ENCODE data around the gene BTD. TPM values are rescaled to one million over a fixed set of nuclear protein-coding genes. Genes with fewer than 3 reads are reported as not detected.

The BTD gene
- total and polyA plus RNA-seq, 2 experiments from 2014 or later = 17.8 to 20.0 TPM

DNA sequence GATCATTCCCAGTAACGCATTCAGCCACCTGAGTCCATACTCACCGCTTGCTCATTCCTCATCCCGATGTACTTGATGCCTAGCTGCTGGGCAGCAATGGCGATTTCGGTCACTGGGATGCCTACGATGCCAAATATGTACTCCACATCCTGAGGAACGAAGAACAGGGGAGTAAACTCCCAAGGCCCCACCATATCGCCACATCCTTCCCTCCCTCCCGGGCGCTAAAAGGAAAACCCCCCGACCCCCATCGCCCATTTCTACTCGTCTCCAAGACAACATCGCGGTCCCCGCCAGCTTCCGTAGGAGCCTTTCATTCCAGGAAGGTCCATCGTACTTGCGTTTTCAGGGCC, 523 bp upstream of the BTD start:
- Mint-ChIP-seq H3K9me3 (peaks cover 24% of the 10 kb centered on the region), H3K27ac (peak overlapping the region; percentile 99), H3K27me3 (ENCODE audit: insufficient read depth, low read depth, poor library complexity) (peaks cover 5% of the 10 kb centered on the region), H3K36me3 (ENCODE audit: low read depth) (peaks cover 66% of the 10 kb centered on the region), H3K4me1 (peaks cover 7% of the 10 kb centered on the region), H3K4me3 (peak overlapping the region; percentile 100)
- no peaks in the 10 kb centered on the region for H3K27me3 ChIP-seq (ENCODE audit: insufficient read depth)
- H3K4me1 ChIP-seq (ENCODE audit: insufficient read depth) = no peaks in the 10 kb centered on the region; the same call in 1 of the 2 replicates
- H3K4me3 ChIP-seq = peak overlapping the region; percentile 67
- TF ChIP-seq, protein P1, sequence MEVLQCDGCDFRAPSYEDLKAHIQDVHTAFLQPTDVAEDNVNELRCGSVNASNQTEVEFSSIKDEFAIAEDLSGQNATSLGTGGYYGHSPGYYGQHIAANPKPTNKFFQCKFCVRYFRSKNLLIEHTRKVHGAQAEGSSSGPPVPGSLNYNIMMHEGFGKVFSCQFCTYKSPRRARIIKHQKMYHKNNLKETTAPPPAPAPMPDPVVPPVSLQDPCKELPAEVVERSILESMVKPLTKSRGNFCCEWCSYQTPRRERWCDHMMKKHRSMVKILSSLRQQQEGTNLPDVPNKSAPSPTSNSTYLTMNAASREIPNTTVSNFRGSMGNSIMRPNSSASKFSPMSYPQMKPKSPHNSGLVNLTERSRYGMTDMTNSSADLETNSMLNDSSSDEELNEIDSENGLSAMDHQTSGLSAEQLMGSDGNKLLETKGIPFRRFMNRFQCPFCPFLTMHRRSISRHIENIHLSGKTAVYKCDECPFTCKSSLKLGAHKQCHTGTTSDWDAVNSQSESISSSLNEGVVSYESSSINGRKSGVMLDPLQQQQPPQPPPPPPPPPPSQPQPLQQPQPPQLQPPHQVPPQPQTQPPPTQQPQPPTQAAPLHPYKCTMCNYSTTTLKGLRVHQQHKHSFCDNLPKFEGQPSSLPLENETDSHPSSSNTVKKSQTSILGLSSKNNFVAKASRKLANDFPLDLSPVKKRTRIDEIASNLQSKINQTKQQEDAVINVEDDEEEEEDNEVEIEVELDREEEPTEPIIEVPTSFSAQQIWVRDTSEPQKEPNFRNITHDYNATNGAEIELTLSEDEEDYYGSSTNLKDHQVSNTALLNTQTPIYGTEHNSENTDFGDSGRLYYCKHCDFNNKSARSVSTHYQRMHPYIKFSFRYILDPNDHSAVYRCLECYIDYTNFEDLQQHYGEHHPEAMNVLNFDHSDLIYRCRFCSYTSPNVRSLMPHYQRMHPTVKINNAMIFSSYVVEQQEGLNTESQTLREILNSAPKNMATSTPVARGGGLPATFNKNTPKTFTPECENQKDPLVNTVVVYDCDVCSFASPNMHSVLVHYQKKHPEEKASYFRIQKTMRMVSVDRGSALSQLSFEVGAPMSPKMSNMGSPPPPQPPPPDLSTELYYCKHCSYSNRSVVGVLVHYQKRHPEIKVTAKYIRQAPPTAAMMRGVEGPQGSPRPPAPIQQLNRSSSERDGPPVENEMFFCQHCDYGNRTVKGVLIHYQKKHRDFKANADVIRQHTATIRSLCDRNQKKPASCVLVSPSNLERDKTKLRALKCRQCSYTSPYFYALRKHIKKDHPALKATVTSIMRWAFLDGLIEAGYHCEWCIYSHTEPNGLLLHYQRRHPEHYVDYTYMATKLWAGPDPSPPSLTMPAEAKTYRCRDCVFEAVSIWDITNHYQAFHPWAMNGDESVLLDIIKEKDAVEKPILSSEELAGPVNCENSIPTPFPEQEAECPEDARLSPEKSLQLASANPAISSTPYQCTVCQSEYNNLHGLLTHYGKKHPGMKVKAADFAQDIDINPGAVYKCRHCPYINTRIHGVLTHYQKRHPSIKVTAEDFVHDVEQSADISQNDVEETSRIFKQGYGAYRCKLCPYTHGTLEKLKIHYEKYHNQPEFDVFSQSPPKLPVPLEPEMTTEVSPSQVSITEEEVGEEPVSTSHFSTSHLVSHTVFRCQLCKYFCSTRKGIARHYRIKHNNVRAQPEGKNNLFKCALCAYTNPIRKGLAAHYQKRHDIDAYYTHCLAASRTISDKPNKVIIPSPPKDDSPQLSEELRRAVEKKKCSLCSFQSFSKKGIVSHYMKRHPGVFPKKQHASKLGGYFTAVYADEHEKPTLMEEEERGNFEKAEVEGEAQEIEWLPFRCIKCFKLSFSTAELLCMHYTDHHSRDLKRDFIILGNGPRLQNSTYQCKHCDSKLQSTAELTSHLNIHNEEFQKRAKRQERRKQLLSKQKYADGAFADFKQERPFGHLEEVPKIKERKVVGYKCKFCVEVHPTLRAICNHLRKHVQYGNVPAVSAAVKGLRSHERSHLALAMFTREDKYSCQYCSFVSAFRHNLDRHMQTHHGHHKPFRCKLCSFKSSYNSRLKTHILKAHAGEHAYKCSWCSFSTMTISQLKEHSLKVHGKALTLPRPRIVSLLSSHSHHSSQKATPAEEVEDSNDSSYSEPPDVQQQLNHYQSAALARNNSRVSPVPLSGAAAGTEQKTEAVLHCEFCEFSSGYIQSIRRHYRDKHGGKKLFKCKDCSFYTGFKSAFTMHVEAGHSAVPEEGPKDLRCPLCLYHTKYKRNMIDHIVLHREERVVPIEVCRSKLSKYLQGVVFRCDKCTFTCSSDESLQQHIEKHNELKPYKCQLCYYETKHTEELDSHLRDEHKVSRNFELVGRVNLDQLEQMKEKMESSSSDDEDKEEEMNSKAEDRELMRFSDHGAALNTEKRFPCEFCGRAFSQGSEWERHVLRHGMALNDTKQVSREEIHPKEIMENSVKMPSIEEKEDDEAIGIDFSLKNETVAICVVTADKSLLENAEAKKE (CRISPR knock-in tag; IDR thresholded peaks at IDR 0.05) = no peak
- TF ChIP-seq, protein P2, sequence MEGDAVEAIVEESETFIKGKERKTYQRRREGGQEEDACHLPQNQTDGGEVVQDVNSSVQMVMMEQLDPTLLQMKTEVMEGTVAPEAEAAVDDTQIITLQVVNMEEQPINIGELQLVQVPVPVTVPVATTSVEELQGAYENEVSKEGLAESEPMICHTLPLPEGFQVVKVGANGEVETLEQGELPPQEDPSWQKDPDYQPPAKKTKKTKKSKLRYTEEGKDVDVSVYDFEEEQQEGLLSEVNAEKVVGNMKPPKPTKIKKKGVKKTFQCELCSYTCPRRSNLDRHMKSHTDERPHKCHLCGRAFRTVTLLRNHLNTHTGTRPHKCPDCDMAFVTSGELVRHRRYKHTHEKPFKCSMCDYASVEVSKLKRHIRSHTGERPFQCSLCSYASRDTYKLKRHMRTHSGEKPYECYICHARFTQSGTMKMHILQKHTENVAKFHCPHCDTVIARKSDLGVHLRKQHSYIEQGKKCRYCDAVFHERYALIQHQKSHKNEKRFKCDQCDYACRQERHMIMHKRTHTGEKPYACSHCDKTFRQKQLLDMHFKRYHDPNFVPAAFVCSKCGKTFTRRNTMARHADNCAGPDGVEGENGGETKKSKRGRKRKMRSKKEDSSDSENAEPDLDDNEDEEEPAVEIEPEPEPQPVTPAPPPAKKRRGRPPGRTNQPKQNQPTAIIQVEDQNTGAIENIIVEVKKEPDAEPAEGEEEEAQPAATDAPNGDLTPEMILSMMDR (conservative IDR thresholded peaks at IDR 0.05; ENCODE audit: low read depth in 2 of 2) = no peak
- TF ChIP-seq STAT1 (IDR thresholded peaks at IDR 0.05; ENCODE audit: unreplicated experiment) (no peak), CREB1 (CRISPR knock-in tag; IDR thresholded peaks at IDR 0.05; ENCODE audit: low read depth) (no peak), JUNB (IDR thresholded peaks at IDR 0.05; ENCODE audit: unreplicated experiment) (no peak), EZH2 (IDR thresholded peaks at IDR 0.05; ENCODE audit: low read depth, unreplicated experiment) (no peak), ZNF331 (CRISPR knock-in tag; IDR thresholded peaks at IDR 0.05; ENCODE audit: low read depth) (no peak), NANOG (IDR thresholded peaks at IDR 0.05; ENCODE audit: borderline replicate concordance) (no peak), EZH2phosphoT487 (IDR thresholded peaks at IDR 0.05; ENCODE audit: unreplicated experiment) (no peak), ZNF114 (CRISPR knock-in tag; IDR thresholded peaks at IDR 0.05) (no peak), POLR2AphosphoS5 (IDR thresholded peaks at IDR 0.05; ENCODE audit: low read depth) (no peak)
- TF ChIP-seq, protein P3, sequence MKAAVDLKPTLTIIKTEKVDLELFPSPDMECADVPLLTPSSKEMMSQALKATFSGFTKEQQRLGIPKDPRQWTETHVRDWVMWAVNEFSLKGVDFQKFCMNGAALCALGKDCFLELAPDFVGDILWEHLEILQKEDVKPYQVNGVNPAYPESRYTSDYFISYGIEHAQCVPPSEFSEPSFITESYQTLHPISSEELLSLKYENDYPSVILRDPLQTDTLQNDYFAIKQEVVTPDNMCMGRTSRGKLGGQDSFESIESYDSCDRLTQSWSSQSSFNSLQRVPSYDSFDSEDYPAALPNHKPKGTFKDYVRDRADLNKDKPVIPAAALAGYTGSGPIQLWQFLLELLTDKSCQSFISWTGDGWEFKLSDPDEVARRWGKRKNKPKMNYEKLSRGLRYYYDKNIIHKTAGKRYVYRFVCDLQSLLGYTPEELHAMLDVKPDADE (IDR thresholded peaks at IDR 0.05) = no peak
- TF ChIP-seq, protein P4, sequence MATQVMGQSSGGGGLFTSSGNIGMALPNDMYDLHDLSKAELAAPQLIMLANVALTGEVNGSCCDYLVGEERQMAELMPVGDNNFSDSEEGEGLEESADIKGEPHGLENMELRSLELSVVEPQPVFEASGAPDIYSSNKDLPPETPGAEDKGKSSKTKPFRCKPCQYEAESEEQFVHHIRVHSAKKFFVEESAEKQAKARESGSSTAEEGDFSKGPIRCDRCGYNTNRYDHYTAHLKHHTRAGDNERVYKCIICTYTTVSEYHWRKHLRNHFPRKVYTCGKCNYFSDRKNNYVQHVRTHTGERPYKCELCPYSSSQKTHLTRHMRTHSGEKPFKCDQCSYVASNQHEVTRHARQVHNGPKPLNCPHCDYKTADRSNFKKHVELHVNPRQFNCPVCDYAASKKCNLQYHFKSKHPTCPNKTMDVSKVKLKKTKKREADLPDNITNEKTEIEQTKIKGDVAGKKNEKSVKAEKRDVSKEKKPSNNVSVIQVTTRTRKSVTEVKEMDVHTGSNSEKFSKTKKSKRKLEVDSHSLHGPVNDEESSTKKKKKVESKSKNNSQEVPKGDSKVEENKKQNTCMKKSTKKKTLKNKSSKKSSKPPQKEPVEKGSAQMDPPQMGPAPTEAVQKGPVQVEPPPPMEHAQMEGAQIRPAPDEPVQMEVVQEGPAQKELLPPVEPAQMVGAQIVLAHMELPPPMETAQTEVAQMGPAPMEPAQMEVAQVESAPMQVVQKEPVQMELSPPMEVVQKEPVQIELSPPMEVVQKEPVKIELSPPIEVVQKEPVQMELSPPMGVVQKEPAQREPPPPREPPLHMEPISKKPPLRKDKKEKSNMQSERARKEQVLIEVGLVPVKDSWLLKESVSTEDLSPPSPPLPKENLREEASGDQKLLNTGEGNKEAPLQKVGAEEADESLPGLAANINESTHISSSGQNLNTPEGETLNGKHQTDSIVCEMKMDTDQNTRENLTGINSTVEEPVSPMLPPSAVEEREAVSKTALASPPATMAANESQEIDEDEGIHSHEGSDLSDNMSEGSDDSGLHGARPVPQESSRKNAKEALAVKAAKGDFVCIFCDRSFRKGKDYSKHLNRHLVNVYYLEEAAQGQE (IDR thresholded peaks at IDR 0.05; ENCODE audit: unreplicated experiment) = no peak
- H3F3A ChIP-seq (replicated peaks; ENCODE audit: low read depth) = no peaks in the 10 kb centered on the region; the same call in 1 of the 2 replicates
- H2AFZ ChIP-seq = peak overlapping the region; percentile 35
- DNase-seq (ENCODE audit: low spot score) (no peak), ATAC-seq (peak; percentile 10)
- H3K36me3 ChIP-seq (ENCODE audit: insufficient read depth) = peaks cover 29% of the 10 kb centered on the region
- no peaks in the 10 kb centered on the region for H4K20me1 ChIP-seq (replicated peaks; ENCODE audit: insufficient read depth)
- peaks cover 26% of the 10 kb centered on the region for H3K79me2 ChIP-seq (replicated peaks; ENCODE audit: insufficient read depth)
- peak overlapping the region; percentile 80 for H3K4me2 ChIP-seq
- H3K9me2 ChIP-seq (ENCODE audit: insufficient read depth) = no peaks in the 10 kb centered on the region
- H3K27ac ChIP-seq (ENCODE audit: low read depth) = peak overlapping the region; percentile 20; the same call in 1 of the 2 replicates
